ENCODE results near the gene PPP1R14D.
A peak's percentile ranks its signal among the peaks of the same experiment; 100 is the strongest.

PPP1R14D gene

GRCh38 chr15:40859206-40859851 lies 30.8 kb upstream of the PPP1R14D start:
- no peaks in the 10 kb centered on the region for H3K36me3 ChIP-seq
- no peaks in the 10 kb centered on the region for H3K27me3 ChIP-seq (ENCODE audit: insufficient read depth, low read depth, severe bottlenecking)
- H3K27ac ChIP-seq = no peak overlapping the region
- peak; percentile 98 for TF ChIP-seq CTCF (IDR thresholded peaks at IDR 0.05; ENCODE audit: low read depth, low read length)
- no peaks in the 10 kb centered on the region for H3K9me3 ChIP-seq (ENCODE audit: severe bottlenecking)
- peak; percentile 93 for DNase-seq
- H3K4me3 ChIP-seq (ENCODE audit: low read depth, low read length) = no peak overlapping the region

- no peak overlapping the region for H3K27ac ChIP-seq
- no peak overlapping the region for H3K4me3 ChIP-seq (ENCODE audit: low read depth, low read length)
- no peaks in the 10 kb centered on the region for H3K36me3 ChIP-seq
- DNase-seq = no peak
- no peaks in the 10 kb centered on the region for H3K9me3 ChIP-seq (ENCODE audit: severe bottlenecking)
- no peak for TF ChIP-seq CTCF (IDR thresholded peaks at IDR 0.05; ENCODE audit: low read depth, low read length)
- no peaks in the 10 kb centered on the region for H3K27me3 ChIP-seq (ENCODE audit: insufficient read depth, low read depth, severe bottlenecking)
These were observed 30.2 kb upstream of the PPP1R14D start for GRCh38 chr15:40858706-40859105.

- no peaks in the 10 kb centered on the region for H3K27me3 ChIP-seq (ENCODE audit: insufficient read depth, low read depth, severe bottlenecking)
- peak overlapping the region; percentile 45; the same call in 1 of the 2 replicates for H3K27ac ChIP-seq
- no peak overlapping the region for H3K4me3 ChIP-seq (ENCODE audit: low read depth, low read length)
- DNase-seq = peak; percentile 83
- TF ChIP-seq CTCF (IDR thresholded peaks at IDR 0.05; ENCODE audit: low read depth, low read length) = peak; percentile 96
- no peaks in the 10 kb centered on the region for H3K9me3 ChIP-seq (ENCODE audit: severe bottlenecking)
- no peaks in the 10 kb centered on the region for H3K36me3 ChIP-seq
These were observed 29.3 kb upstream of the PPP1R14D start for GRCh38 chr15:40857601-40858341.

GRCh38 chr15:40856746-40857145 lies 28.2 kb upstream of the PPP1R14D start:
- no peaks in the 10 kb centered on the region for H3K36me3 ChIP-seq
- no peak overlapping the region for H3K4me3 ChIP-seq (ENCODE audit: low read depth, low read length)
- no peak for TF ChIP-seq CTCF (IDR thresholded peaks at IDR 0.05; ENCODE audit: low read depth, low read length)
- no peak for DNase-seq
- no peaks in the 10 kb centered on the region for H3K27me3 ChIP-seq (ENCODE audit: insufficient read depth, low read depth, severe bottlenecking)
- no peaks in the 10 kb centered on the region for H3K9me3 ChIP-seq (ENCODE audit: severe bottlenecking)
- no peak overlapping the region for H3K27ac ChIP-seq

- Histone ChIP-seq H3K4me3 (ENCODE audit: low read depth, low read length) (no peak overlapping the region), H3K27ac (no peak overlapping the region), H3K36me3 (no peaks in the 10 kb centered on the region), H3K27me3 (ENCODE audit: insufficient read depth, low read depth, severe bottlenecking) (no peaks in the 10 kb centered on the region), H3K9me3 (ENCODE audit: severe bottlenecking) (no peaks in the 10 kb centered on the region)
- no peak for TF ChIP-seq CTCF (IDR thresholded peaks at IDR 0.05; ENCODE audit: low read depth, low read length)
- DNase-seq = no peak
These were observed 27.3 kb upstream of the PPP1R14D start for GRCh38 chr15:40855706-40856234.

Data from WERI-Rb-1 (cell line).